ENCODE measurements around the gene PTPRN2.

Gene PTPRN2

GRCh38 chr7:158572000-158572828, 15.4 kb downstream of the PTPRN2 start:
- H3K27ac ChIP-seq: no peak overlapping the region
- no peak for TF ChIP-seq CTCF (IDR thresholded peaks at IDR 0.05)
- TF ChIP-seq ZFX (IDR thresholded peaks at IDR 0.05; ENCODE audit: borderline replicate concordance): no peak

GRCh38 chr7:158570449-158571170, 17.0 kb downstream of the PTPRN2 start:
- TF ChIP-seq ZFX (IDR thresholded peaks at IDR 0.05; ENCODE audit: borderline replicate concordance) (no peak), CTCF (IDR thresholded peaks at IDR 0.05) (no peak)
- H3K27ac ChIP-seq: no peak overlapping the region

GRCh38 chr7:158569858-158570323, 17.7 kb downstream of the PTPRN2 start:
- TF ChIP-seq ZFX (IDR thresholded peaks at IDR 0.05; ENCODE audit: borderline replicate concordance): no peak
- no peak for TF ChIP-seq CTCF (IDR thresholded peaks at IDR 0.05)
- no peak overlapping the region for H3K27ac ChIP-seq

GRCh38 chr7:158568974-158569857, 18.4 kb downstream of the PTPRN2 start:
- no peak overlapping the region for H3K27ac ChIP-seq
- TF ChIP-seq ZFX (IDR thresholded peaks at IDR 0.05; ENCODE audit: borderline replicate concordance) (no peak), CTCF (IDR thresholded peaks at IDR 0.05) (no peak)

GRCh38 chr7:158567153-158567603, 20.4 kb downstream of the PTPRN2 start:
- H3K27ac ChIP-seq: no peak overlapping the region
- TF ChIP-seq ZFX (IDR thresholded peaks at IDR 0.05; ENCODE audit: borderline replicate concordance) (no peak), CTCF (IDR thresholded peaks at IDR 0.05) (no peak)

- no peak for TF ChIP-seq CTCF (IDR thresholded peaks at IDR 0.05)
- TF ChIP-seq ZFX (IDR thresholded peaks at IDR 0.05; ENCODE audit: borderline replicate concordance): no peak
- no peak overlapping the region for H3K27ac ChIP-seq
Observed at GRCh38 chr7:158564663-158565035, 23.0 kb downstream of the PTPRN2 start.
